Natural killer cell (primary cell): Measurements from ENCODE around the gene SNX12. TPM values are rescaled to one million over a fixed set of nuclear protein-coding genes. Genes with fewer than 3 reads are reported as not detected.

Experiments used
- ATAC-seq, 3 donors: fragments of 150-1000 bp in 2 of 3; fragments of 200-7000 bp in 1 of 3; cut with Tn5 transposase; 1 replicate in 1 of 3; 2 replicates in 2 of 3; pipeline ENCODE4 v1.10.0; 2021; ENCODE audit warnings: mild to moderate bottlenecking in 2 of 3, moderate library complexity in 2 of 3
- DNase-seq, 2 donors: peaks; one replicate each; pipeline versions ENCODE4 v3.0.0 to v3.0.0-alpha.2; 2013 to 2021; ENCODE audit warnings: mixed read lengths in 1 of 2
- H3K27ac ChIP-seq: one replicate; pipeline ENCODE4 v1.5.1; 2013; ENCODE audit warnings: mild to moderate bottlenecking, low read length
- H3K27me3 ChIP-seq: one replicate; pipeline ENCODE4 v1.6.1; 2013; ENCODE audit warnings: low read length; ENCODE audit not compliant: control insufficient read depth, insufficient read depth
- H3K36me3 ChIP-seq: one replicate; pipeline ENCODE4 v1.6.1; 2013; ENCODE audit warnings: low read length; ENCODE audit not compliant: control insufficient read depth, insufficient read depth
- H3K4me1 ChIP-seq: one replicate; pipeline ENCODE4 v1.6.1; 2013; ENCODE audit warnings: low read length; ENCODE audit not compliant: control insufficient read depth, insufficient read depth
- H3K4me3 ChIP-seq: one replicate; pipeline ENCODE4 v1.5.1; 2013; ENCODE audit warnings: low read length
- H3K9me3 ChIP-seq: one replicate; pipeline ENCODE4 v1.6.1; 2013; ENCODE audit warnings: low read length; ENCODE audit not compliant: control insufficient read depth, insufficient read depth
- H3K27ac Mint-ChIP-seq, 2 donors: one replicate each; pipeline ENCODE4 v1.8.0; 2022; ENCODE audit warnings: mild to moderate bottlenecking in 2 of 2, mixed read lengths in 2 of 2, moderate library complexity in 1 of 2
- H3K27me3 Mint-ChIP-seq, 2 donors: one replicate each; pipeline ENCODE4 v1.8.0; 2022; ENCODE audit warnings: low read depth in 2 of 2, mixed read lengths in 2 of 2
- H3K36me3 Mint-ChIP-seq: one replicate; pipeline ENCODE4 v1.8.0; 2022; ENCODE audit warnings: mixed read lengths
- H3K4me1 Mint-ChIP-seq, 2 donors: one replicate each; pipeline ENCODE4 v1.8.0; 2022; ENCODE audit warnings: mixed read lengths in 2 of 2
- H3K4me3 Mint-ChIP-seq: one replicate; pipeline ENCODE4 v1.8.0; 2022; ENCODE audit warnings: mild to moderate bottlenecking, moderate library complexity, mixed read lengths
- H3K9me3 Mint-ChIP-seq, 2 donors: one replicate each; pipeline ENCODE4 v1.8.0; 2022; ENCODE audit warnings: mixed read lengths in 2 of 2
- WGBS: methylation state at CpG from one replicate; pipeline ENCODE4 v1.1.7; 2013; ENCODE audit warnings: missing lambda C conversion rate; ENCODE audit not compliant: insufficient coverage; 5-methylcytosine and 5-hydroxymethylcytosine counted together
- intact Hi-C: fragments of 100-400 bp; cut with micrococcal nuclease; formaldehyde crosslinking; loops from one replicate; pipeline ENCODE4 v1.14.2; 2022
- total RNA-seq, 4 donors: library from RNA; stranded (reverse); fragments of 120-200 nt in 1 of 4; gene quantifications; one replicate each; pipeline versions ENCODE4 v1.2.3 to v1.2.4, GENCODE V29; 2013 to 2022
- TF ChIP-seq, protein P1 (sequence below): fragments of 200-600 bp; IDR thresholded peaks from one replicate; pipeline ENCODE4 v1.8.0; 2022; ENCODE audit warnings: antibody characterized with exemption

Gene SNX12
- total RNA-seq, result 10 to 100 TPM; 36.0 to 40.1 (median 38.6) TPM
- total RNA-seq (2013), result 31.7 TPM

DNA sequence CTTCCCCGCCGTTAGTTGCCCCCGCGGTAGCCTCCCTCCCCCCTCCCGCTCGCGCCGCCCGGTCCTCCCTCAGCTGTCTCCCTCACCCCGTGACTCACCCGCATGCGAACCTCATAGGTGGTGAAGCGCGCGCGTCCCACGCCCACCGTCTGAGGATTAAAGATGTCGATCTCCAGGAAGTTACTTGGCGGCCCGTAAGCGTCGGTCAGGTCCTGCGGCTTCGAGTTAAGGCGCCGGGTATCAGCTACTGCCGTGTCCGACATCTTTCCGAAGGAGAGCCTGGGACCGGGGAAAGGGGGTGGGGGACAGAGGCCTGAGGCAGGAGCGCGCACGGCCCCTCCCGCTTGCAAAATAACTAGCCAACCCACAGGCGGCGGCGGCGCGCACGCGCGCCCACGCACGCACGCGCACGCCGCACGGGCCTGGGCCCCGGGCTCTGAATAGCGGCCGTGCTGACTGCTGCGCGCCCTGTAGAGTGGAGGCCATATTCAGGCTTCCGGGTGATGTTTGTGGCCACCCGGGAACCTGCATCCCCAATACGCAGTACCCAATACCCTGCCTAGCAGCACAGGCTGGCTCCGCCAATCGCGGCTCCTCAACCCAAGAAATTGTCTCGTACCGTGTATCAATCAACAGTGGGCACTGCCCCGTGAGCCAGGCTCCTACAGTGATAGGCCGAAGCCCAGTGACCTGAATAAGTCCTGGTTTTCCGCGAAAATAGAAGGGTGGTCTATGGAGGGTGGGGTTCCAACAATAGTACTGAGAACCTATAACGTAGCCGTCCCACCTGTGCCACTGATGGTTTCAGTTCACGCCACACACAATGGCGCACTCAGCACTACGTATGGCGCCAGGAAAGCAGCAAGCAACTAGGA lies at the start of gene SNX12:
Gene SNX12, minus strand, starts transcription at position 291 of the 875 bp plus-strand sequence. Its CDS starts 28 bp downstream, at position 263.
- Mint-ChIP-seq H3K9me3 (no peaks in the 10 kb centered on the region), H3K36me3 (no peaks in the 10 kb centered on the region)
- H3K4me3 ChIP-seq, result peak within 1 kb of the TSS; percentile 85

GRCh38 chrX:71117358-71117757 lies 49.2 kb upstream of the SNX12 start:
- Mint-ChIP-seq H3K27me3 (no peaks in the 10 kb centered on the region), H3K4me3 (peak overlapping the region; percentile 21), H3K27ac (peak overlapping the region; percentile 90 to 92), H3K9me3 (no peaks in the 10 kb centered on the region), H3K4me1 (peaks cover 15 to 28% of the 10 kb centered on the region in 2 donors), H3K36me3 (no peaks in the 10 kb centered on the region)
- no peak for DNase-seq
- no peaks in the 10 kb centered on the region for H3K9me3 ChIP-seq
- H3K36me3 ChIP-seq, result peaks cover 18% of the 10 kb centered on the region
- H3K4me1 ChIP-seq, result peaks cover 27% of the 10 kb centered on the region
- no peaks in the 10 kb centered on the region for H3K27me3 ChIP-seq
- WGBS, result 100% methylated on average over 6 of the region's 10 CpGs
- no peak overlapping the region for H3K4me3 ChIP-seq
- H3K27ac ChIP-seq, result peak overlapping the region; percentile 79
- intact Hi-C loops, result no loop called here
- TF ChIP-seq, protein P1, sequence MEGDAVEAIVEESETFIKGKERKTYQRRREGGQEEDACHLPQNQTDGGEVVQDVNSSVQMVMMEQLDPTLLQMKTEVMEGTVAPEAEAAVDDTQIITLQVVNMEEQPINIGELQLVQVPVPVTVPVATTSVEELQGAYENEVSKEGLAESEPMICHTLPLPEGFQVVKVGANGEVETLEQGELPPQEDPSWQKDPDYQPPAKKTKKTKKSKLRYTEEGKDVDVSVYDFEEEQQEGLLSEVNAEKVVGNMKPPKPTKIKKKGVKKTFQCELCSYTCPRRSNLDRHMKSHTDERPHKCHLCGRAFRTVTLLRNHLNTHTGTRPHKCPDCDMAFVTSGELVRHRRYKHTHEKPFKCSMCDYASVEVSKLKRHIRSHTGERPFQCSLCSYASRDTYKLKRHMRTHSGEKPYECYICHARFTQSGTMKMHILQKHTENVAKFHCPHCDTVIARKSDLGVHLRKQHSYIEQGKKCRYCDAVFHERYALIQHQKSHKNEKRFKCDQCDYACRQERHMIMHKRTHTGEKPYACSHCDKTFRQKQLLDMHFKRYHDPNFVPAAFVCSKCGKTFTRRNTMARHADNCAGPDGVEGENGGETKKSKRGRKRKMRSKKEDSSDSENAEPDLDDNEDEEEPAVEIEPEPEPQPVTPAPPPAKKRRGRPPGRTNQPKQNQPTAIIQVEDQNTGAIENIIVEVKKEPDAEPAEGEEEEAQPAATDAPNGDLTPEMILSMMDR, result no peak
- ATAC-seq, result no peak

More for the DNA sequence above, at the start of gene SNX12:
- H3K4me3 Mint-ChIP-seq, result peak within 1 kb of the TSS; percentile 96
- H3K27ac ChIP-seq, result peak within 1 kb of the TSS; percentile 95
- peak within 1 kb of the TSS; percentile 88 to 97 for H3K27ac Mint-ChIP-seq
- ATAC-seq (peak; percentile 92 to 99 (median 93)), DNase-seq (peak; percentile 81 to 93)
- intact Hi-C loops, result loop anchor here (1.0 to 5.0 kb wide), 2 partner anchors 28 to 44 kb away; partner anchors contain the start of gene IL2RG
- no peaks in the 10 kb centered on the region for H3K27me3 ChIP-seq
- H3K27me3 Mint-ChIP-seq, result no peaks in the 10 kb centered on the region
- TF ChIP-seq, protein P1, result no peak
- H3K4me1 Mint-ChIP-seq, result peaks cover 11 to 21% of the 10 kb centered on the region in 2 donors
- no peaks in the 10 kb centered on the region for H3K36me3 ChIP-seq
- H3K4me1 ChIP-seq, result peaks cover 9% of the 10 kb centered on the region
- no peaks in the 10 kb centered on the region for H3K9me3 ChIP-seq
- WGBS, result under 1% methylated on average over 67 of the region's 73 CpGs

DNA sequence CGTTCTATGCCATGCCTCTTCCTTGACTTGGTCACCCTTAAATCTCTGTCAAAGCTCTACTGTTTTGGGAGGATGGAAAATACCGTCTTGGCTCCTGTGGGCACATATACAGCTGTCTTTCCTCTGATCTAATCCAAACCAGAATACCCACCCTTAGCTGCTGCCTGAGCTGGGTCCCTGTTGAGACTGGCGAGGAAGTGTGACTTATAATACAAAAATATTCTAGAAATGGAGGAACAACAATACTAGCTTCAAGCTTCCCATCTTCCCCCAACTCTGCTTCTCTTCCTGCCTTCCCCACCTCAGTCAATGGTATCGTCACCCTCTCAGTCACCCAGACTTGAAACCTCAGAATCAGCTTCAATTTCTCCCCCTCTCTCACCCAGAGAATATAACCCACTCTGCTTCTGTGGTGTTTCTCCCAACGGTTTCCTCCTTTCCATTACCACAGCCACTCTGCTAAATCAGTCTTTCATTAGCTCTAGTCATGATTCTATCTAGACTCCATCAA lies 43.8 kb upstream of the SNX12 start:
- H3K27ac Mint-ChIP-seq, result peak overlapping the region; percentile 97 to 99
- peaks cover 52 to 58% of the 10 kb centered on the region in 2 donors for H3K4me1 Mint-ChIP-seq
- H3K36me3 ChIP-seq, result peaks cover 29% of the 10 kb centered on the region
- no peaks in the 10 kb centered on the region for H3K9me3 Mint-ChIP-seq
- peak in 1 of 2 donors; percentile 74 for DNase-seq
- WGBS, result 0% methylated on average over 3 of the region's 5 CpGs
- peak overlapping the region; percentile 84 for H3K4me3 Mint-ChIP-seq
- no peaks in the 10 kb centered on the region for H3K27me3 ChIP-seq
- TF ChIP-seq, protein P1, result no peak
- ATAC-seq, result peak; percentile 40 to 49 (median 40)
- no peaks in the 10 kb centered on the region for H3K36me3 Mint-ChIP-seq
- peak overlapping the region; percentile 74 for H3K4me3 ChIP-seq
- intact Hi-C loops, result loop anchor here (2.0 to 5.0 kb wide), 3 partner anchors 15 to 255 kb away; partner anchors contain the start of genes SNX12 and TAF1
- peak overlapping the region; percentile 100 for H3K27ac ChIP-seq
- H3K4me1 ChIP-seq, result peaks cover 51% of the 10 kb centered on the region
- H3K9me3 ChIP-seq, result no peaks in the 10 kb centered on the region
- H3K27me3 Mint-ChIP-seq, result no peaks in the 10 kb centered on the region
